Prostate gland (tissue), 2 donors: ENCODE results near the gene MMP11. TPM values are rescaled to one million over a fixed set of nuclear protein-coding genes. Genes with fewer than 3 reads are reported as not detected.

ENCODE experiments used
- DNase-seq: peaks from one replicate; pipeline ENCODE4 v3.0.0-alpha.2; 2019; ENCODE audit warnings: low spot score
- H3K27ac ChIP-seq, 2 donors: fragments of 200-600 bp; sonication (generic); 2 replicates each; pipeline ENCODE4 v1.5.1; 2017 to 2019
- H3K27me3 ChIP-seq: fragments of 200-600 bp; sonication (generic); replicated peaks from 2 replicates; pipeline ENCODE4 v1.5.1; 2019; ENCODE audit not compliant: insufficient read depth
- H3K36me3 ChIP-seq, 2 donors: fragments of 200-600 bp; sonication (generic); 1 replicate in 1 of 2; 2 replicates in 1 of 2; pipeline versions ENCODE4 v1.5.1 to v1.8.1; 2017 to 2019
- H3K4me1 ChIP-seq: fragments of 200-600 bp; sonication (generic); replicated peaks from 2 replicates; pipeline ENCODE4 v1.5.1; 2019
- H3K4me3 ChIP-seq, 2 donors: fragments of 200-600 bp; sonication (generic); 2 replicates each; pipeline ENCODE4 v1.5.1; 2017 to 2019
- H3K9me3 ChIP-seq: fragments of 200-600 bp; sonication (generic); 2 replicates; pipeline ENCODE4 v1.5.1; 2017
- CTCF ChIP-seq, 4 experiments: fragments of 200-600 bp in 2 of 4; fragments of 450-650 bp in 2 of 4; sonication (generic) in 2 of 4; IDR thresholded peaks; 1 replicate in 3 of 4; 2 replicates in 1 of 4; pipeline ENCODE4 v1.5.1; 2016 to 2019; ENCODE audit warnings: antibody characterized with exemption in 4 of 4, mild to moderate bottlenecking in 2 of 4, moderate library complexity in 2 of 4
- POLR2A ChIP-seq: fragments of 450-650 bp; IDR thresholded peaks from one replicate; pipeline ENCODE4 v1.6.1; 2016; ENCODE audit warnings: antibody characterized with exemption, mild to moderate bottlenecking
- POLR2AphosphoS5 ChIP-seq: sonication (generic); formaldehyde crosslinking; IDR thresholded peaks from one replicate; pipeline ENCODE4 v1.6.1; 2017; ENCODE audit warnings: antibody characterized with exemption
- WGBS: methylation state at CpG from one replicate; pipeline ENCODE4 v1.1.5; 2018; 5-methylcytosine and 5-hydroxymethylcytosine counted together
- intact Hi-C: fragments of 100-400 bp; cut with DNase I; formaldehyde crosslinking; loops from one replicate; pipeline ENCODE4 v1.14.2; 2022
- total RNA-seq, 2 donors: library from RNA; depleted of rRNA; stranded (reverse); fragments of >200 nt; gene quantifications; one replicate each; pipeline ENCODE4 v1.1.0, GENCODE V29; 2016

Gene MMP11
- total RNA-seq, 2 donors from 2014 or later: 6.3 to 26.6 TPM

DNA sequence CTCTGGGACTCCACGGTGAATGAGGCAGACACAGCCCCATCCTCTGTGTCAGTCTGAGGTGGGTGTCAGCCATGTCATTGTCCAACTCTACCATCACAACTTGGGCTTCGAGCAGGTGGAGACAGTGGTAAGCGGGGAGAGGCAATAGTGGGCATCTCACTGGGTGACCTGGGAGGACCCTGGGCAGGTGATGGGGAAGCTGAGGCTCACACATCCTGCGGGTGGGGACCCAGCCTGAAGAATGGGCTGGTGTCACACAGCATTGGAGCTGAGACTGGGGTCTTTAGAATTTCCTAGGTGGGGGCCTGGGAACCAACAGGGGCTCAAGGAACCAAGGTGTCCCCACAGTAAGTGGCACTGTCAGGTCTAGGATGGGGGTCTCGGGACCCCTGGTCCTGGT is 7.1 kb downstream of the MMP11 start:
- WGBS: 98% methylated on average over 5 of the region's 5 CpGs
- no peak for TF ChIP-seq POLR2AphosphoS5
- TF ChIP-seq CTCF (IDR thresholded peaks at IDR 0.05): no peak
- no peak for TF ChIP-seq POLR2A
- intact Hi-C loops: no loop called here

GRCh38 chr22:23780146-23780748 is 7.6 kb downstream of the MMP11 start:
- no peak for DNase-seq
- 88% methylated on average over 19 of the region's 20 CpGs for WGBS
- TF ChIP-seq POLR2AphosphoS5 (no peak), CTCF (IDR thresholded peaks at IDR 0.05) (no peak), POLR2A (no peak)

More for the DNA sequence above, 7.1 kb downstream of the MMP11 start:
- no peak overlapping the region for H3K27ac ChIP-seq
- H3K36me3 ChIP-seq: no peaks in the 10 kb centered on the region
- no peaks in the 10 kb centered on the region for H3K4me1 ChIP-seq
- no peaks in the 10 kb centered on the region for H3K9me3 ChIP-seq
- H3K4me3 ChIP-seq: no peak overlapping the region
- no peaks in the 10 kb centered on the region for H3K27me3 ChIP-seq
- no peak for DNase-seq

GRCh38 chr22:23781065-23781464 is 8.4 kb downstream of the MMP11 start:
- no peak for DNase-seq
- Histone ChIP-seq H3K27me3 (no peaks in the 10 kb centered on the region), H3K9me3 (no peaks in the 10 kb centered on the region), H3K4me3 (no peak overlapping the region), H3K27ac (no peak overlapping the region), H3K4me1 (no peaks in the 10 kb centered on the region), H3K36me3 (no peaks in the 10 kb centered on the region)
- TF ChIP-seq POLR2A: no peak
- TF ChIP-seq CTCF (IDR thresholded peaks at IDR 0.05): no peak
- TF ChIP-seq POLR2AphosphoS5: no peak
- whole genome bisulfite sequencing: 77% methylated on average over 15 of the region's 15 CpGs
- intact Hi-C loops: no loop called here

More at GRCh38 chr22:23780146-23780748, 7.6 kb downstream of the MMP11 start:
- H3K4me1 ChIP-seq: no peaks in the 10 kb centered on the region
- H3K27ac ChIP-seq: no peak overlapping the region
- no peaks in the 10 kb centered on the region for H3K36me3 ChIP-seq
- no peak overlapping the region for H3K4me3 ChIP-seq
- intact Hi-C loops: no loop called here
- H3K9me3 ChIP-seq: no peaks in the 10 kb centered on the region
- no peaks in the 10 kb centered on the region for H3K27me3 ChIP-seq

DNA sequence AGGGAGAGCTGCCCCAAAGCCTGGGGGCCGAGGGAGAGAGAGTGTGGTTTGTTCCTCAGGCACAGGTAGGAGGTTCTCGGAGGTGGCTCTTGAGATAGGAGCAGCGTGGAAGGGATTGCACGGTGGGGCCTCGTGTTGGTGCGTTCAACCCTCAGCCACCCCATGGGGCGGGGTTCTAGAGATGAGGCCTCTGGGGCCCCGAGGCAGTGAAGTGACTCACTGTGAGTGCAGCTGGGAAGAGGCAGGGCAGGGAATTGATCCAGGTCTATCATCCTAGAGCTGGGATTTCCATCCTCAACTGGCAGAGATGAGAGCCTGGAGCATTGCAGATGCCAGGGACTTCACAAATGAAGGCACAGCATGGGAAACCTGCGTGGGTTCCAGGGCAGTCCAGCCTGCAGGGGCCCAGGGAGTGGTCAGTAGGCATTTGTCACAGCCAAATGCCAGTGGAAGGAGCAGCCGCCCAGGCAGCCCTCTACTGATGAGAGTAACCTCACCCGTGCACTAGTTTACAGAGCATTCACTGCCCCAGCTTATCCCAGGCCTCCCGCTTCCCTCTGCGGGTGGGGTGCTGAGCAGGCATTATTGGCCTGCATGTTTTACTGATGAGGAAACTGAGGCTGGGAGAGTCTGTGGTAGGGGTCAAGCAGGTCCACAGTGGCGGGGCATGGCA is 9.0 kb downstream of the MMP11 start:
- H3K27ac ChIP-seq: no peak overlapping the region
- DNase-seq: no peak

More for the DNA sequence above, 9.0 kb downstream of the MMP11 start:
- intact Hi-C loops: no loop called here
- TF ChIP-seq POLR2A (no peak), CTCF (IDR thresholded peaks at IDR 0.05) (no peak), POLR2AphosphoS5 (no peak)
- no peaks in the 10 kb centered on the region for H3K27me3 ChIP-seq
- H3K36me3 ChIP-seq: no peaks in the 10 kb centered on the region
- 80% methylated on average over 14 of the region's 14 CpGs for WGBS
- no peaks in the 10 kb centered on the region for H3K9me3 ChIP-seq
- H3K4me3 ChIP-seq: no peak overlapping the region
- no peaks in the 10 kb centered on the region for H3K4me1 ChIP-seq
